NB4 (cell line): ENCODE measurements around the gene C10orf95.

ENCODE experiments used
- DNase-seq: peaks from one replicate; pipeline ENCODE4 v3.0.0; 2010; ENCODE audit warnings: low read depth
- H3K4me3 ChIP-seq: one replicate; pipeline ENCODE4 v1.5.1; 2011; ENCODE audit warnings: mild to moderate bottlenecking, low read depth, low read length, moderate library complexity
- MAX ChIP-seq: IDR thresholded peaks from 2 replicates; pipeline ENCODE4 v1.6.1; 2011; ENCODE audit warnings: low read depth, low read length
- MYC ChIP-seq: IDR thresholded peaks from 2 replicates; pipeline ENCODE4 v1.6.1; 2011; ENCODE audit warnings: low read depth, low read length
- POLR2A ChIP-seq: IDR thresholded peaks from 2 replicates; pipeline ENCODE4 v1.6.1; 2011; ENCODE audit warnings: mild to moderate bottlenecking; ENCODE audit not compliant: insufficient read length; ENCODE audit errors: extremely low read depth
- TF ChIP-seq, protein P1 (sequence below): IDR thresholded peaks from one replicate; pipeline ENCODE4 v1.5.1; 2012; ENCODE audit warnings: low read depth, low read length

The C10orf95 gene

GRCh38 chr10:102426803-102427287 lies 24.5 kb downstream of the C10orf95 start:
- TF ChIP-seq MAX = no peak
- no peak for TF ChIP-seq MYC
- TF ChIP-seq, protein P1, sequence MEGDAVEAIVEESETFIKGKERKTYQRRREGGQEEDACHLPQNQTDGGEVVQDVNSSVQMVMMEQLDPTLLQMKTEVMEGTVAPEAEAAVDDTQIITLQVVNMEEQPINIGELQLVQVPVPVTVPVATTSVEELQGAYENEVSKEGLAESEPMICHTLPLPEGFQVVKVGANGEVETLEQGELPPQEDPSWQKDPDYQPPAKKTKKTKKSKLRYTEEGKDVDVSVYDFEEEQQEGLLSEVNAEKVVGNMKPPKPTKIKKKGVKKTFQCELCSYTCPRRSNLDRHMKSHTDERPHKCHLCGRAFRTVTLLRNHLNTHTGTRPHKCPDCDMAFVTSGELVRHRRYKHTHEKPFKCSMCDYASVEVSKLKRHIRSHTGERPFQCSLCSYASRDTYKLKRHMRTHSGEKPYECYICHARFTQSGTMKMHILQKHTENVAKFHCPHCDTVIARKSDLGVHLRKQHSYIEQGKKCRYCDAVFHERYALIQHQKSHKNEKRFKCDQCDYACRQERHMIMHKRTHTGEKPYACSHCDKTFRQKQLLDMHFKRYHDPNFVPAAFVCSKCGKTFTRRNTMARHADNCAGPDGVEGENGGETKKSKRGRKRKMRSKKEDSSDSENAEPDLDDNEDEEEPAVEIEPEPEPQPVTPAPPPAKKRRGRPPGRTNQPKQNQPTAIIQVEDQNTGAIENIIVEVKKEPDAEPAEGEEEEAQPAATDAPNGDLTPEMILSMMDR = no peak
- TF ChIP-seq POLR2A = no peak
- H3K4me3 ChIP-seq = no peak overlapping the region
- DNase-seq = no peak

GRCh38 chr10:102425444-102425843 lies 25.9 kb downstream of the C10orf95 start:
- no peak for DNase-seq
- H3K4me3 ChIP-seq = no peak overlapping the region
- TF ChIP-seq POLR2A = no peak

DNA sequence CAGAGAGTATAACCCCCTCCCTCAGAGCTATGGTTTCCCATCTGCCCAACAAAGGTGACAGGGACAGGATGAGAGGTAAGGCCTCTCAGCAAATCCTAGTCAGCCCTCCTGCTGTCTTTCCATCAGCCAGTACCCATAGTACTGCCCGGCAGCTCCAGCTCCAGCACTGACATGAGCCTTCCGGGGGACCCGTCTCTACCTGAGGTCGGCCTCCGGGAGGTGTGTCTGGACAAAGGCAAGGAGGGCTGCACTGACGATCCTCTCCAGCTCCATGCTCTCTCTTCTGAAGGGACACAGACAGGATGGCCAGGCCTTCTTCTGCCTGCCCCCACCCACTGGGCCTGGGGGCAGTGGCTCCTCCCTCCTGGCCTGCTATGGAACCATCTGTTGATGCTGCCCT lies 26.4 kb downstream of the C10orf95 start:
- no peak overlapping the region for H3K4me3 ChIP-seq
- TF ChIP-seq MAX = no peak
- no peak for TF ChIP-seq MYC
- TF ChIP-seq POLR2A = no peak
- TF ChIP-seq, protein P1 = no peak
- no peak for DNase-seq

- no peak for TF ChIP-seq MYC
- TF ChIP-seq POLR2A = no peak
- no peak for TF ChIP-seq MAX
- TF ChIP-seq, protein P1 = no peak
- no peak overlapping the region for H3K4me3 ChIP-seq
- DNase-seq = no peak
Observed at GRCh38 chr10:102424145-102424544, 27.2 kb downstream of the C10orf95 start.

- no peak for TF ChIP-seq POLR2A
- TF ChIP-seq, protein P1 = no peak
- no peak for TF ChIP-seq MYC
- TF ChIP-seq MAX = no peak
- no peak for DNase-seq
- H3K4me3 ChIP-seq = peak overlapping the region; percentile 88
Observed at GRCh38 chr10:102423372-102423968, 27.9 kb downstream of the C10orf95 start.

GRCh38 chr10:102422545-102423129 lies 28.7 kb downstream of the C10orf95 start:
- H3K4me3 ChIP-seq = peak overlapping the region; percentile 88
- DNase-seq = peak; percentile 89
- TF ChIP-seq MAX (peak; percentile 92), MYC (peak; percentile 95; the same call in 1 of the 2 replicates), POLR2A (peak; percentile 43)
- TF ChIP-seq, protein P1 = peak; percentile 76
